Measurements from ENCODE around the gene RYR1.

GRCh38 chr19:38543286-38543806, 109.9 kb downstream of the RYR1 start:
- TF ChIP-seq CTCF (conservative IDR thresholded peaks at IDR 0.05; ENCODE audit: low read length) = no peak
- no peak for TF ChIP-seq EZH2phosphoT487 (IDR thresholded peaks at IDR 0.05; ENCODE audit: borderline replicate concordance)

Measured in Loucy (cell line).